Measurements from ENCODE around the gene GSG1L2.

GSG1L2 gene

DNA sequence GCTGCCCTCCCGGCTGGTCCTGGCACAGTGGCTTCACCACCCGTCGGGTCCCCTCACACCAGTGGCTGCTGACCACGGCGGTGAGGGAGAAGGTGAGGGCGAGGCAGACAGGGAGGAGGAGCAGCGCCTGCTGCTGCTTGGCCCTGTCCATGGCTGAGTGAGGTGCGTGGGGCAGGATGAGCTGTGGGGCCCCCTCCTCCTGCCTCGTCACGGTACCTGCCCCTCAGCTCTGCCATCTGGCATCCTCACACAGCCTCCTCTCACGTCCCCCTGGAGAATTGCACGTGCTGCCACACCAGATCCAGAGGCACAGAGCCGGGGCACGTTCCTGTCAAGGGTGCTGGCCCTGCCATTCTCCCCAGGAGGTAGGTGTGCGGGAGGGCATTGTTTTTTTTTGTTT, at the start of gene GSG1L2:
Gene GSG1L2 (minus strand): TSS at position 159 of the 400 bp plus-strand sequence. CDS start 8 bp downstream, at position 151.
- no peak for DNase-seq

DNA sequence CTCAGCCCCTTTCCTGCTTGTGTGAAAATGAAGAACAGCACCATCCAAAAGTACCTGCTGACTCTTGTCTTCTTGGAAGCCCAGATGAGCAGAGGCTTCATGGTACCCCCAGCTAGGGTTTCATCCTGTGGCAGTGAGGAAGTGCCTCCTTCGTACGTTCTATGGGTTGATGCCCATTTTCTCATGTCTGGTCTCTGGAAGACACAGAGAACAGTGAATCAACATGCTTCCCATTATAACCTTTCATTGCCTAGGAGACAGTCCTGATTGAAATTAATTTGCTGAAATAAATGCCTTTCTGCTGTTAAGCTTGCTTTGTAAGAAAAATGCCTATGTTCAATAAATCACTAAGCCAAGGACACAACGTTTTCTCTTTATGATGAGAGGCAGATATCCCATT, 46.7 kb upstream of the GSG1L2 start:
- DNase-seq = no peak

DNA sequence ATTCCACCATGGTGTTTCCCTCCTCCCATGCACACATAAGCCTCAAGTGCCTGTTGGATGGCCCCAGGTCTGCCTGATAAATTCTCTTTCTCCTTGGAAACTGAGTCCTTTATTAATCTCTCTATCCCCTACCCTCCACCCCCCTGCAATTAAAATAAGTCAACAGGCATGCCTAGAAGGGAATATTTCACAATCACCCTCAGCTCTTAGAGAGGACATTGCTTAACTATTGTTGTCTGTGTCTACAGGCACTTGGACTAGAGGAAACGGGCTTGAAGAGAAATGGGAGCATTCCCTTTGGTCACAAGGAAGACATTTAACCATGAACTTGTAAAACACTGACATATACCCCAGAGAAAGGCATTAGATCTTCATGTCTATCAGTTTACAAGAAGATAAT, 43.7 kb upstream of the GSG1L2 start:
- DNase-seq = no peak

GRCh38 chr17:9862949-9863348, 41.1 kb upstream of the GSG1L2 start:
- no peak for DNase-seq

DNA sequence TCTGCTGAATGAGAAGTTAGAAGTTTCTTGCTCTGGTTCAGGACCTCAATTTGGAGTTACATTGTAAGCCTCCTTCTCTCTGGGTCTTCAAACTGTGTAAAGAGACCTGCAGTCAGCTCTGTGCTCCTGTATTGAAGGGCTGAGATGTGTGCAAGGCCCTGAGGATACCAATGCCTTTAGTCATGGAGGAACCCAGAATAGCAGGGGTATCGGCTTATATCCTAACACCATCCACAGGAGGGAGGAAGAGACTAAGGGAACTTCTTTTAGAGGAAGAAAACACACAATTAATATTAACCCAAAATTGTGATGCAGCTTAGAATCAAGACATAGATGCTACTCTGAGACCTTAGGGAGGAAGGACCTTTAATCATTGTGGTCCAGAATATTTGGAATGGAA, 40.3 kb upstream of the GSG1L2 start:
- DNase-seq = no peak

DNA sequence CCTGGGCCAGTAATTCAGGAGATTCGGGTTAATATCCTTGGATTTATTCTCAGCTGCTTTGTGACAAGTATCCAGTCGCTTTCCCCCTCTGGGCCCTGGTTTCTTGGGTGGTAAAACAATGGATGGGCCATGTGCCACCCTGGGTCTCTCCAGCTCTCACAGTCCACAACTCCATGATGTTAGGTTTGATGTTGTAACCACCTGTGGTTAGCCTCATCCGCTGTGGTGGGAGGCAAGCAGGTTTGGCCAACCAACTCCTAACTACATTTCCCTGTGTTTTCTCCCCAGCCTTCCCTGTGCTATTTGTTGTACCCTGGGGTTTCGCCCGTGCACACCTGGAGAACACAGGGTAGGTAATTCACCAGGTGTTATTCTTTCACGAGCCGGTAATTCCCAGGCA, 39.0 kb upstream of the GSG1L2 start:
- DNase-seq = no peak

DNA sequence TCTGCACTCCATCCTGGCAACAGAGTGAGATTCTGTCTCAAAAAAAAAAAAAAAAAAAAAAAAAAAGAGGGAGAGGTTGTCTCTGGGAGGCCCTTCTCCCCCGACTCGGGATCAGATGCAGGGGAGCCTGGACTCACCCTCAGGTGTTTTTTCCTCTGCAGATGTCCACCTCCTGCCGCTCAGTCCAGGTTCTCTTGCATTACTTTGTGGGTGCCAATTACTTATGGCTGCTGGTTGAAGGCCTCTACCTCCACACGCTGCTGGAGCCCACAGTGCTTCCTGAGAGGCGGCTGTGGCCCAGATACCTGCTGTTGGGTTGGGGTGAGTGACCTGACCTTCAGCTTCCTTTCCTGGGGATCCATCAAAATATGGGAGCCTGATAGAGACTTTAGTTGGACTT, 37.9 kb upstream of the GSG1L2 start:
- DNase-seq = no peak

GRCh38 chr17:9855036-9855435, 33.2 kb upstream of the GSG1L2 start:
- DNase-seq = no peak

- no peak for DNase-seq
Observed at GRCh38 chr17:9854255-9854654, 32.4 kb upstream of the GSG1L2 start.

DNA sequence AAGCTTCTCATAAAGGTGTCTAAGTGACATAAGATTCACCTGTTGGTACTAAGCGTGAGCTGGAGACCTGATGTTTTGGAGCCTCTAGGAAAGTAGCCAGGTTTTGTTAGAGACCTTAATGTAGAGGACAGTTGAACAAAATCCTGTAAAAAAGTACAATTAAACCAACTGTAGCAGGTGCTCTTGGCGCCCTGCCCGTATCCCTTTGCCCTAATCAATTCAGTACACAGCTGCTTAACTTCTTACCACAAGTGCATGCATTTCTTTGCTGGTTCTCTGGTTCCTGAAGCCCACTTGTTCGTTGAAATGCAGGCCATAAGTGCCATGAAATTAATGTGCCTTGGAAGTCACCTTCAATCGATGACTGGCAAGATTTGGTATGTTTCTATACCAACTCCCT, 28.3 kb upstream of the GSG1L2 start:
- DNase-seq = no peak

- DNase-seq = no peak
Observed at GRCh38 chr17:9845306-9845705, 23.4 kb upstream of the GSG1L2 start.

- DNase-seq = no peak
Observed at GRCh38 chr17:9844153-9844552, 22.3 kb upstream of the GSG1L2 start.

DNA sequence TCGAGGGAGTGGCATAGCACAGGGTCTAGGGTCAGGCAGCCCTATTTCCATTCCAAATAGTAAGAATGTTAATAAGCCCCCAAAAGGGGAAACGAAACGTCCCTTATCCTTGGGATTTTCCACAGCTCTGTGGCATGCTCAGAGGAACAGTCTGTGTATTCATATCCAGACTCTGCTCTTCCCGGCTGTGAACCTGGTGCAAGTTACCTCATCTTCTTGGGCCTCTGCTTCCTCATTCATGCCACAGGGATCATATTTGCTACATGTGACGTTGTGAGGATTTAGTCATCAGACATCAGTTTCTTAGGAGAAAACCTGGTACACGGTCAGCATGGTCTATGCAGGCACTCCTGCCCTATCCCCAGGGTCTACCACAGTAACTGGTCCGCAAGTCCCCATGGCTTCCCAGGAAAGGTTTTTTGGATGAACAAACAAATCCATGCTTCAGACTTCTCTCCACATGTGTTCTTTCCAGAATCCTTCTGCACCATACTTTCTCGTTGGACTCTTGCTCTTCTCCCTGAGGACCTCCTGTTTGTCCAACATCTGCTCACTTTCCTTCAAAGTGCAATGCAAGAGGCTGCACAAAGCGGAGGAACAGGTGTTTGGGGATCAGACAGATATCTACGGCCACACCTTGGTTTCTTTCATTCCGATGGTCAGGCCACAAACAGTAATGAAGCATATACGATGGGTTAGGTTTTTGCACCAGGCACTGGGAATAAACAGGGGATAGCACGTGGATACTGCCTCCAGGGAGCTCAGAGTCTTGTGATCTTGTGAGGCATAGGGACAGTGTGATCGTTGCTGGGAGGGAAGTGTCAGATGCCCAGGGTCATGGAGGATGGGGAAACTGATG, 21.5 kb upstream of the GSG1L2 start:
- DNase-seq = no peak

DNA sequence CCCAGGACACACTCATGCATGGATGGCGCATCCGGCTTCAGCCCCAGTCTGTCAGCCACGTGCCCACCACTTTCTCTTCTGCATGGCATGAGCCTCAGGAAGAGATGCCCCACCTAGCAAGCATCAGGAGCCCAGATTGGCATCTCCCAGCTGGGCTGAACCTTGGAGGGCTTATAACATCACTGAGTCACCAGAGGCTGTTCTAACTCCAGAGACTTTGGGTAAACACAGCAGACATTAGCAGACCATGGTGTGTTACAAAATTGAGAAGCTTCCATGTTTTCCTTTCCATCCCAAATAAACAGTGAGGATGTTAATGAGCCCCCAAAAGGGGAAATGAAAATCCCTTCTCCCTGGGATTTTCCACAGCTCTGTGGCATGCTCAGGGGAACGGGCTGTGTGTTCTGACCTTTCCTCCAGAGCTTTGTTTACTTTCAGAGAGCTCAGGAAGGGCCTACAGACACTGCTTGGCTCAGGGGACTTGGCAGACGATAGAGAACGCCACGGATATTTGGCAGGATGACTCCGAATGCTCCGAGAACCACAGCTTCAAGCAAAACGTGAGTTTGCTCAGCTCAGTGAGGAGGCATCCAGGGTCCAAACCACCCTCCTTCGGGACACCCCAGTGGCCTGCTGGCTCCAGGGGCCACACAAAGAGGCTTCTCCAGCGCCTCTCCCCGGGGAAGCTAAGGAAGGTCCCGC, 20.3 kb upstream of the GSG1L2 start:
- no peak for DNase-seq

DNA sequence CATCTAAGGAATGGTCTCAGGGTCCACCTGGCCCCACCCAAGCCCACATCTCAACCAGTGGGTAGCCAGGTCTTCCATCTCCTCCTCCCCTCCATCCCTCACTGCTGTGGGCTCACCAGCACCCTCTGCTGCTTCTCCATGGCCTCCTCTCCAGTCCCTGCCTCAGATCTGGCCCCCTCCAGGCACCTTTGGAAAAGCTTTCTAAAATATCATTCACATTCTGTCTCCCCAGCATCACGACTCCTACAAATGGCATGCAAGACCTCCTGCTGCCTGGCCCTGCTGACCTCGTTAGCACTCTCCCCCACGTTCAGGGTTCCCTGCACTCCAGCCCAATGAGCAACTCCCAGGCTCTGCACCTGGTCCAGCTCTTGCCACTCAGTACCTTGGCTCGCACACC, 17.6 kb upstream of the GSG1L2 start:
- no peak for DNase-seq

GRCh38 chr17:9837551-9838471, 15.9 kb upstream of the GSG1L2 start:
- DNase-seq = no peak

- no peak for DNase-seq
Observed at GRCh38 chr17:9833922-9834321, 12.0 kb upstream of the GSG1L2 start.

DNA sequence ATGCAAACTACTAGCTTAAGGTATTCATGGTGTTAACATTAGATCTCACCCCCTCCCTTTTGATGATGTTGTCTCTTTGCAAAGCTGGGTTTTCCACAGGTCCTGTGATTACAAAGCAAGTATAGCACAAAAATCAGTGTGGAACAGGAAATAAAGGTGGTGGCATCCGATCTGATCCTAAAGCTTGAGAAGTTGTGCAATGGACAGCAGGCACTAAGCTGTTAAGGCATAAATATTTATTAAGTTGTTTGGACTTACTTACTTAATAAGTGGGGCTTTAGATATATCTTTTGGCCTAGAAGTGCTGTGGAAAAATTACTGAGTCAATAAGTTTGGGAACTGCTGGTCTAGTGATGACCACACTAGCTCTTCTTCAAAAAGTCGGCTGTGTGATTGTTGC, 8.8 kb upstream of the GSG1L2 start:
- DNase-seq = no peak

GRCh38 chr17:9829343-9829742, 7.5 kb upstream of the GSG1L2 start:
- DNase-seq = no peak

DNA sequence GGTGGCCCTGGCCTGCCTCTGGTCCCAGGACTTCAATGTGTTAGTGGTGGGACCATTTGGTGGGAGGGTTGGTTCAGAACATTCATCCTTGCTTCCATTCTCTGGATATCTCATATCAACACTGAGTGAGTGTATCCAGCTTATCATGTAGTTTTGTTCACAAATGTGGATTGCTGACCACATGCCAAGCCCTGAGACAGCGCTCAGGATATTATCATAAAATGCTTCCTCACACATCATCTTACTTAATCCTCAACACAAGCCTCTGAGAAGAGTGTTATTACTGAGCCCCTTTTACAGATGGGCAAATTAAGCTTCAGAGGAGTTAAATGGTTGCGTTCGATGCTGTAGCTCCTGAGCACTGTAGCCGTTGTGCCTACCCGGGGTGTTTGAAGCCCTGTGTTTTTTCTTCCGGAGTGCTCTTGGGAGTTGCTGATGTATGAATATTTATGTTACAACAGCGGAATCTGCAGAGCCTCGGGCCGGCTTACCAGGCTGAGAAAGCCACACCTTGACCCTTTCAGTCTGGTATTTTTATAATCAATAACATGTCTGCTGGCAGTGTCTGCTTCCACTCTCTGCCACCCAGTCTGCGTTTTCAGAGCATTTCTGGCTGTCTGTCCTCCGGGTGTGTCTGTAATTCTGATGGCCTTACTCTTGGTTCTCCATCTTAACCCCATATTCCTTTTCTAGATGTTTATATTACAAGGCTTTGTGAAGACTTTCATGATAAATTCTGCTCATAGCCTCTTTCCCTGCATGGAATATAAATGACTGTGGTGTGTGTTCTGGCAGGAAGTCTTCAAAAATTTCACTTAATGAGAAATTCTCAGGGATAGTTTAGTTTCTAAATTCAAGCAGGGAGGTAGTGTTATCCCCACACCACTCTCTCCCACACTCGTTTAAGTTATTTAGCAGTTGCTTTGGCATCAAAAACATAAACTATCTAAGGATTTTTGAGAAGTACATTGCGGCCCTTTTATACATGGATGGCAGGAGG, 6.7 kb upstream of the GSG1L2 start:
- DNase-seq = no peak

DNA sequence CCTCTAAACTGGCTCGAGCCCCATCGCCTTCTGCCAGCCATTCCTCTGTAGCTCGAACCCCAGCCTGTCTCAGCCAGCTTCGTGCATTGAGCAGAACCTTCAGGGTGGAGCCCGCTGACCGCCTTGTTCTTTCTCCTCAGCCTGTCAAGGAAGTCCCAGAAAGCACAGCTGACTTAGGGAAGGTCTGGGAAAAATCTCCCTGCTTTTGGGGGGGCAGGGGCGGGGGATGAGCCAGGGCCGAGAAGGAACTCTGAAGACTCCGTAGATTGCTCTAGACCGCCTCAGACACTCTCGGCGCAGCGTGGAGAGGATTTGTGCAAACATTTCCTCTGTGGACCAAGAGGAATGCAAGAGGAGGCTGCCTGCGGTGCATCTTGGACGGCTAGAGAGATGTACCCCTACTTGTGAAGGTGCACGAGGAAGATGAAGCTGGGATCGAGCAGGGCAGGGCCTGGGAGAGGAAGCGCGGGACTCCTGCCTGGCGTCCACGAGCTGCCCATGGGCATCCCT, 3.8 kb upstream of the GSG1L2 start, which contains the start of gene GLP2R:
Gene GLP2R (plus strand): TSS at position 284 of the 510 bp plus-strand sequence. CDS start 140 bp downstream, at position 424.
- DNase-seq = no peak
